D341Med (cell line): Measurements from ENCODE around the gene CD82.

Source experiments
- DNase-seq: peaks from one replicate; pipeline ENCODE4 v3.0.0; 2012; ENCODE audit warnings: low spot score

CD82 gene

GRCh38 chr11:44577231-44577830 lies 11.9 kb downstream of the CD82 start:
- DNase-seq, result no peak

GRCh38 chr11:44578279-44578678 lies 12.8 kb downstream of the CD82 start:
- no peak for DNase-seq

- DNase-seq, result no peak
Observed at GRCh38 chr11:44579302-44579761, 13.9 kb downstream of the CD82 start.

GRCh38 chr11:44580701-44581100 lies 15.2 kb downstream of the CD82 start:
- DNase-seq, result no peak

- DNase-seq, result no peak
Observed at GRCh38 chr11:44581246-44581645, 15.8 kb downstream of the CD82 start.

GRCh38 chr11:44582641-44583352 lies 17.3 kb downstream of the CD82 start:
- no peak for DNase-seq

- DNase-seq, result no peak
Observed at GRCh38 chr11:44583353-44583669, 17.8 kb downstream of the CD82 start.

GRCh38 chr11:44585421-44585820 lies 20.0 kb downstream of the CD82 start:
- DNase-seq, result no peak

GRCh38 chr11:44589301-44589700 lies 23.8 kb downstream of the CD82 start:
- no peak for DNase-seq

- DNase-seq, result no peak
Observed at GRCh38 chr11:44590769-44591168, 25.3 kb downstream of the CD82 start.

- no peak for DNase-seq
Observed at GRCh38 chr11:44591557-44591956, 26.1 kb downstream of the CD82 start.

GRCh38 chr11:44592125-44592940 lies 26.9 kb downstream of the CD82 start:
- DNase-seq, result no peak

GRCh38 chr11:44593251-44593650 lies 27.8 kb downstream of the CD82 start:
- DNase-seq, result no peak

- DNase-seq, result no peak
Observed at GRCh38 chr11:44595006-44595405, 29.5 kb downstream of the CD82 start.

- no peak for DNase-seq
Observed at GRCh38 chr11:44595964-44596381, 30.5 kb downstream of the CD82 start.

- DNase-seq, result no peak
Observed at GRCh38 chr11:44596525-44597276, 31.2 kb downstream of the CD82 start.

GRCh38 chr11:44597358-44598012 lies 32.0 kb downstream of the CD82 start:
- DNase-seq, result no peak

GRCh38 chr11:44598831-44599230 lies 33.4 kb downstream of the CD82 start:
- no peak for DNase-seq

- no peak for DNase-seq
Observed at GRCh38 chr11:44600261-44600660, 34.8 kb downstream of the CD82 start.

GRCh38 chr11:44600839-44601383 lies 35.4 kb downstream of the CD82 start:
- DNase-seq, result no peak
